Stimulated activated CD4-positive, alpha-beta T cell treated with anti-CD3 and anti-CD28 coated beads, TNF-alpha, amount 100 ng/mL, for 4 hours (primary cell): Measurements from ENCODE around the gene PDZD8.
"Not testable (repeated sequence)": the region's sequence is repeated elsewhere in the genome, so short reads cannot be mapped to it uniquely, and the experiment has no call there.

Experiments
- DNase-seq, 3 experiments: peaks; one replicate each; pipeline ENCODE4 v3.0.0-alpha.2; 2020; ENCODE audit warnings: low read depth in 3 of 3

Gene PDZD8

GRCh38 chr10:117255835-117256460 is 119.3 kb downstream of the PDZD8 start:
- DNase-seq, result no peak

GRCh38 chr10:117254774-117255735 is 120.2 kb downstream of the PDZD8 start:
- DNase-seq, result no peak

GRCh38 chr10:117254338-117254737 is 120.9 kb downstream of the PDZD8 start:
- no peak for DNase-seq

- no peak for DNase-seq
These were observed 121.3 kb downstream of the PDZD8 start for GRCh38 chr10:117253908-117254307.

- no peak for DNase-seq
These were observed 124.8 kb downstream of the PDZD8 start for GRCh38 chr10:117250411-117250810.

GRCh38 chr10:117249493-117250093 is 125.6 kb downstream of the PDZD8 start:
- DNase-seq, result no peak

GRCh38 chr10:117248750-117249465 is 126.3 kb downstream of the PDZD8 start:
- no peak for DNase-seq

GRCh38 chr10:117246997-117247671 is 128.1 kb downstream of the PDZD8 start:
- no peak for DNase-seq

GRCh38 chr10:117242463-117242832 is 132.8 kb downstream of the PDZD8 start:
- DNase-seq, result no peak

GRCh38 chr10:117241541-117242462 is 133.4 kb downstream of the PDZD8 start:
- DNase-seq, result no peak

- no peak for DNase-seq
These were observed 134.4 kb downstream of the PDZD8 start, which contains the start of gene SLC18A2 for GRCh38 chr10:117240621-117241529. Gene SLC18A2, plus strand, starts transcription at chr10:117241114. Its CDS starts 580 bp downstream, at chr10:117241694.

- DNase-seq, result no peak
These were observed 135.3 kb downstream of the PDZD8 start for GRCh38 chr10:117239721-117240620.

GRCh38 chr10:117239051-117239450 is 136.2 kb downstream of the PDZD8 start:
- DNase-seq, result no peak

GRCh38 chr10:117237401-117237991 is 137.7 kb downstream of the PDZD8 start:
- DNase-seq, result no peak

GRCh38 chr10:117230107-117230506 is 145.1 kb downstream of the PDZD8 start:
- not testable (repeated sequence) for DNase-seq

- DNase-seq, result no peak
These were observed 147.0 kb downstream of the PDZD8 start for GRCh38 chr10:117228210-117228609.
